Measurements from ENCODE around the gene PRAF2. TPM values are rescaled to one million over a fixed set of nuclear protein-coding genes. Genes with fewer than 3 reads are reported as not detected.

Gene PRAF2
- total RNA-seq = 16.3 and 19.3 TPM in 2 replicates

GRCh38 chrX:49073601-49074575, at the start of gene PRAF2:
TSS of gene PRAF2 (minus strand) at chrX:49074002. CDS start at chrX:49073987, 15 bp downstream.

GRCh38 chrX:49079489-49080428, 6.0 kb upstream of the PRAF2 start, which contains the start of gene WDR45:
TSS of gene WDR45 (minus strand) at chrX:49079887. CDS start at chrX:49078095, 1,792 bp downstream.

GRCh38 chrX:49058794-49059193, 15.0 kb downstream of the PRAF2 start, which contains the start of gene CCDC120:
TSS of gene CCDC120 (plus strand) at chrX:49058999. CDS start at chrX:49062042, 3,043 bp downstream.

GRCh38 chrX:49043220-49043986, 30.4 kb downstream of the PRAF2 start, which contains the start of gene TFE3:
TSS of gene TFE3 (minus strand) at chrX:49043357. CDS start at chrX:49043226, 131 bp downstream.

Other genes starting within 250 kb of the PRAF2 start
- not detected in 2 replicates for gene ERAS, start 247.5 kb downstream of the PRAF2 start, total RNA-seq
- gene PCSK1N, start 238.4 kb downstream of the PRAF2 start, total RNA-seq = 13.2 and 15.4 TPM in 2 replicates
- 74.8 and 113 TPM in 2 replicates for gene TIMM17B, start 176.2 kb downstream of the PRAF2 start, total RNA-seq
- 64.3 and 68.2 TPM in 2 replicates for gene PQBP1, start 176.1 kb downstream of the PRAF2 start, total RNA-seq
- gene SLC35A2, start 162.4 kb downstream of the PRAF2 start, total RNA-seq = 25.6 and 26.7 TPM in 2 replicates
- gene PIM2, start 155.0 kb downstream of the PRAF2 start, total RNA-seq = 7.5 and 14.6 TPM in 2 replicates
- 30.3 and 32.0 TPM in 2 replicates for gene OTUD5, start 116.4 kb downstream of the PRAF2 start, total RNA-seq
- under 0.01 and 0.14 TPM in 2 replicates for gene KCND1, start 102.2 kb downstream of the PRAF2 start, total RNA-seq
- 9.9 and 14.4 TPM in 2 replicates for gene GRIPAP1, start 71.7 kb downstream of the PRAF2 start, total RNA-seq
- 41.7 and 45.1 TPM in 2 replicates for gene TFE3, start 30.6 kb downstream of the PRAF2 start, total RNA-seq
- gene CCDC120, start 15.0 kb downstream of the PRAF2 start, total RNA-seq = 6.3 and 11.5 TPM in 2 replicates
- gene WDR45, start 5.9 kb upstream of the PRAF2 start, total RNA-seq = 23.1 and 34.7 TPM in 2 replicates
- 21.4 and 22.3 TPM in 2 replicates for gene GPKOW, start 49.7 kb upstream of the PRAF2 start, total RNA-seq
- gene MAGIX, start 88.8 kb upstream of the PRAF2 start, total RNA-seq = 1.7 and 4.5 TPM in 2 replicates
- 97.5 and 130 TPM in 2 replicates for gene PLP2, start 97.9 kb upstream of the PRAF2 start, total RNA-seq
- gene PRICKLE3, start 112.4 kb upstream of the PRAF2 start, total RNA-seq = 33.0 and 34.0 TPM in 2 replicates
- 0.14 and 0.51 TPM in 2 replicates for gene SYP, start 126.2 kb upstream of the PRAF2 start, total RNA-seq
- gene CACNA1F, start 159.3 kb upstream of the PRAF2 start, total RNA-seq = under 0.01 TPM in 1 of 2 replicates, not detected in the other
- gene CCDC22, start 161.5 kb upstream of the PRAF2 start, total RNA-seq = 21.3 and 24.3 TPM in 2 replicates
- not detected in 2 replicates for gene FOXP3, start 190.7 kb upstream of the PRAF2 start, total RNA-seq
- 4.7 and 6.2 TPM in 2 replicates for gene PPP1R3F, start 195.8 kb upstream of the PRAF2 start, total RNA-seq
- not detected in 2 replicates for gene GAGE10, start 229.6 kb upstream of the PRAF2 start, total RNA-seq
- not detected in 2 replicates for gene GAGE12J, start 248.0 kb upstream of the PRAF2 start, total RNA-seq